Lower leg skin (tissue), 4 donors: ENCODE results near the gene UBR4. TPM values are rescaled to one million over a fixed set of nuclear protein-coding genes. Genes with fewer than 3 reads are reported as not detected.
A peak's percentile ranks its signal among the peaks of the same experiment; 100 is the strongest.

Experiments used
- DNase-seq, 2 donors: peaks; one replicate each; pipeline ENCODE4 v3.0.0-alpha.2; 2019; ENCODE audit warnings: low spot score in 2 of 2
- H3K4me3 ChIP-seq: fragments of 200-600 bp; sonication (generic); 2 replicates; pipeline ENCODE4 v1.5.1; 2017; ENCODE audit warnings: mild to moderate bottlenecking, low read depth; ENCODE audit not compliant: poor library complexity, severe bottlenecking
- POLR2A ChIP-seq, 2 donors: fragments of 450-650 bp; IDR thresholded peaks; one replicate each; pipeline ENCODE4 v1.6.1; 2016 to 2017; ENCODE audit warnings: antibody characterized with exemption in 2 of 2, mild to moderate bottlenecking in 1 of 2, moderate library complexity in 1 of 2
- WGBS, 2 donors: methylation state at CpG; one replicate each; pipeline ENCODE4 v1.1.5; 2018; 5-methylcytosine and 5-hydroxymethylcytosine counted together
- intact Hi-C: fragments of 100-400 bp; cut with DNase I; formaldehyde crosslinking; loops from one replicate; pipeline ENCODE4 v1.15.0; 2023; ENCODE audit warnings: low total_unique reads
- total RNA-seq, 4 donors: library from RNA; depleted of rRNA; stranded (reverse); fragments of >200 nt; gene quantifications; one replicate each; pipeline ENCODE4 v1.1.0, GENCODE V29; 2016
- TF ChIP-seq, protein P1 (sequence below), 3 donors: fragments of 450-650 bp; IDR thresholded peaks; one replicate each; pipeline ENCODE4 v1.5.1; 2016; ENCODE audit warnings: antibody characterized with exemption in 3 of 3, mild to moderate bottlenecking in 3 of 3, moderate library complexity in 2 of 3

The UBR4 gene
- total RNA-seq, 4 donors from 2014 or later = 255 to 380 (median 329) TPM

DNA sequence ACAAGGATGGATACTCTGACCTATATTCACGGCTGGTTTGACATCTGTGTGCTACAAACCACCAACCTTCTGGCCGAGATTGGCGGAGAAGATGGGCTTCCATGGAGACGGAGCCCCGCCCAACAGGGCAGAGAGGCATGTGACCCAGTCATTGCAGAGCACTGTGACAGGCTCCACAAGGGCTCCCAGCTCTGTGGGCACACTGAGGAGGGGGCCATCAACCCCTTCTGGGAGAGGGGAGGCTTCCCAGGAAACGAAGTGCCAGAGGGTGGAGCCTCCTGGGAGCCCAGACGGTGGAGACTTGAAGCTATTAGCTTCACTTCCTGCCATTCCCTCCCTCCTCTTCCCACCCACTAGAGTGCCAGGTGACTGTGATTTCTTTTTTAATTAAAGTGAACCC lies 182.0 kb downstream of the UBR4 start:
- intact Hi-C loops = no loop called here

More for the DNA sequence above, 182.0 kb downstream of the UBR4 start:
- no peak overlapping the region for H3K4me3 ChIP-seq
- peak in 1 of 2 donors; percentile 81 for DNase-seq
- TF ChIP-seq, protein P1, sequence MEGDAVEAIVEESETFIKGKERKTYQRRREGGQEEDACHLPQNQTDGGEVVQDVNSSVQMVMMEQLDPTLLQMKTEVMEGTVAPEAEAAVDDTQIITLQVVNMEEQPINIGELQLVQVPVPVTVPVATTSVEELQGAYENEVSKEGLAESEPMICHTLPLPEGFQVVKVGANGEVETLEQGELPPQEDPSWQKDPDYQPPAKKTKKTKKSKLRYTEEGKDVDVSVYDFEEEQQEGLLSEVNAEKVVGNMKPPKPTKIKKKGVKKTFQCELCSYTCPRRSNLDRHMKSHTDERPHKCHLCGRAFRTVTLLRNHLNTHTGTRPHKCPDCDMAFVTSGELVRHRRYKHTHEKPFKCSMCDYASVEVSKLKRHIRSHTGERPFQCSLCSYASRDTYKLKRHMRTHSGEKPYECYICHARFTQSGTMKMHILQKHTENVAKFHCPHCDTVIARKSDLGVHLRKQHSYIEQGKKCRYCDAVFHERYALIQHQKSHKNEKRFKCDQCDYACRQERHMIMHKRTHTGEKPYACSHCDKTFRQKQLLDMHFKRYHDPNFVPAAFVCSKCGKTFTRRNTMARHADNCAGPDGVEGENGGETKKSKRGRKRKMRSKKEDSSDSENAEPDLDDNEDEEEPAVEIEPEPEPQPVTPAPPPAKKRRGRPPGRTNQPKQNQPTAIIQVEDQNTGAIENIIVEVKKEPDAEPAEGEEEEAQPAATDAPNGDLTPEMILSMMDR (IDR thresholded peaks at IDR 0.05) = no peak
- TF ChIP-seq POLR2A (IDR thresholded peaks at IDR 0.05) = no peak
- 15 to 16% methylated on average over 7 of the region's 7 CpGs for WGBS, 2 donors

Other genes with a start within 250 kb of the UBR4 start
- 10 to 100 TPM; 26.7 to 31.8 (median 30.2) TPM for gene EMC1, start 41.3 kb upstream of the UBR4 start, total RNA-seq
- 10 to 100 TPM; 12.4 to 26.4 (median 20.9) TPM for gene MRTO4, start 41.5 kb upstream of the UBR4 start, total RNA-seq
- gene AKR7A3, start 78.5 kb upstream of the UBR4 start, total RNA-seq = 1 to 10 TPM in 3 of 4 donors, under 1 TPM in 1; 0.84 to 2.4 (median 1.6) TPM
- 100 to 1,000 TPM in 1 of 4 donors, 10 to 100 TPM in 3; 84.1 to 132 (median 89.6) TPM for gene AKR7A2, start 101.9 kb upstream of the UBR4 start, total RNA-seq
- 10 to 100 TPM; 17.9 to 22.4 (median 19.5) TPM for gene SLC66A1, start 102.1 kb upstream of the UBR4 start, total RNA-seq